Gastroesophageal sphincter (tissue), 3 donors: ENCODE data around the gene GTF2IRD1.

ENCODE experiments used
- CTCF ChIP-seq, 4 experiments: fragments of 200-600 bp in 2 of 4; fragments of 450-650 bp in 2 of 4; sonication (generic) in 1 of 4; IDR thresholded peaks; one replicate each; pipeline ENCODE4 v1.5.1; 2017 to 2019; ENCODE audit warnings: antibody characterized with exemption in 4 of 4, mild to moderate bottlenecking in 2 of 4, moderate library complexity in 2 of 4
- POLR2A ChIP-seq, 2 donors: fragments of 450-650 bp; IDR thresholded peaks; one replicate each; pipeline ENCODE4 v1.6.1; 2017; ENCODE audit warnings: antibody characterized with exemption in 2 of 2, mild to moderate bottlenecking in 2 of 2, moderate library complexity in 1 of 2

- TF ChIP-seq CTCF (IDR thresholded peaks at IDR 0.05) (no peak), POLR2A (IDR thresholded peaks at IDR 0.05) (no peak)
Measured at GRCh38 chr7:74485611-74486010, 31.9 kb downstream of the GTF2IRD1 start.
